HCT116 (cell line): ENCODE results near the gene RIT1. TPM values are rescaled to one million over a fixed set of nuclear protein-coding genes. Genes with fewer than 3 reads are reported as not detected.
"Not testable (repeated sequence)": the region's sequence is repeated elsewhere in the genome, so short reads cannot be mapped to it uniquely, and the experiment has no call there.

Source experiments
- ATAC-seq: fragments of 200-7000 bp; cut with Tn5 transposase; 2 replicates; pipeline ENCODE4 v1.9.1; 2020; ENCODE audit warnings: mild to moderate bottlenecking, moderate library complexity
- BruUV-seq: library from RNA; stranded (reverse); fragments of 400-500 nt; replicated peaks from 2 replicates; lab custom pipeline; 2021; lab: Mats Ljungman, UMichigan
- CTCF ChIA-PET: fragments of 300-600 bp; sonication (Branson Sonifier 250); formaldehyde crosslinking; loops from one replicate; lab custom pipeline; 2021; ENCODE audit warnings: antibody characterized with exemption; lab: Charles Lee
- POLR2A ChIA-PET: fragments of 300-600, 350-600 bp; sonication (Branson Sonifier 250); formaldehyde crosslinking; loops from one replicate; lab custom pipeline; 2021; ENCODE audit warnings: antibody characterized with exemption; lab: Charles Lee
- RAD21 ChIA-PET, 2 experiments: fragments of 300-600 bp; sonication (Branson Sonifier 250); formaldehyde crosslinking; loops; one replicate each; lab custom pipeline; 2023; ENCODE audit warnings: low total read pairs in 2 of 2; ENCODE audit not compliant: uncharacterized antibody in 2 of 2, unreplicated experiment in 2 of 2, low non-redundant PET in 1 of 2; lab: Charles Lee
- DNase-seq: peaks from one replicate; pipeline ENCODE4 v3.0.0-alpha.2; 2010; ENCODE audit warnings: low read depth, low spot score
- H2AFZ ChIP-seq: fragments of 200-600 bp; shearing (Covaris generic), sonication (generic); 2 replicates; pipeline ENCODE4 v1.6.1; 2017; ENCODE audit warnings: low read depth, mixed run types, mixed read lengths, antibody characterized with exemption, low read length; ENCODE audit not compliant: poor library complexity, severe bottlenecking
- H3K27ac ChIP-seq: 2 replicates; pipeline ENCODE4 v1.5.1; 2012; ENCODE audit warnings: low read depth, low read length
- H3K27me3 ChIP-seq: fragments of 200-600 bp; sonication (generic); 2 replicates; pipeline ENCODE4 v1.6.1; 2016; ENCODE audit warnings: mixed run types, low read length, mixed read lengths; ENCODE audit not compliant: insufficient read depth
- H3K36me3 ChIP-seq, 2 experiments: fragments of 200-500 bp in 1 of 2; fragments of 200-600 bp in 1 of 2; sonication (Bioruptor generic) in 1 of 2; sonication (generic) in 1 of 2; 2 replicates each; pipeline versions ENCODE4 v1.5.1 to v1.6.1; 2014 to 2016; ENCODE audit warnings: low read length in 2 of 2, inconsistent platforms in 1 of 2, mixed read lengths in 1 of 2, mixed run types in 1 of 2; ENCODE audit not compliant: insufficient read depth in 2 of 2, control insufficient read depth in 1 of 2
- H3K4me1 ChIP-seq, 2 experiments: fragments of 200-600 bp in 1 of 2; sonication (generic) in 1 of 2; 2 replicates each; pipeline versions ENCODE4 v1.5.1 to v1.6.1; 2012 to 2017; ENCODE audit warnings: low read length in 2 of 2, inconsistent platforms in 1 of 2, mild to moderate bottlenecking in 1 of 2, mixed read lengths in 1 of 2, mixed run types in 1 of 2, moderate library complexity in 1 of 2; ENCODE audit not compliant: insufficient read depth in 2 of 2, control insufficient read depth in 1 of 2
- H3K4me2 ChIP-seq: fragments of 200-600 bp; sonication (generic); 2 replicates; pipeline ENCODE4 v1.6.1; 2017; ENCODE audit warnings: mixed run types, low read length, mixed read lengths
- H3K4me3 ChIP-seq, 2 experiments: fragments of 200-600 bp in 1 of 2; sonication (generic) in 1 of 2; replicated peaks in 1 of 2; 2 replicates each; pipeline ENCODE4 v1.5.1; 2011 to 2016; ENCODE audit warnings: low read length in 2 of 2, control low read depth in 1 of 2, low read depth in 1 of 2, mild to moderate bottlenecking in 1 of 2, mixed read lengths in 1 of 2, mixed run types in 1 of 2
- H3K79me2 ChIP-seq: fragments of 200-600 bp; sonication (generic); 2 replicates; pipeline ENCODE4 v1.6.1; 2017; ENCODE audit warnings: mild to moderate bottlenecking, mixed run types, low read length, moderate library complexity, mixed read lengths; ENCODE audit not compliant: insufficient read depth
- H3K9ac ChIP-seq: fragments of 200-600 bp; sonication (generic); 2 replicates; pipeline ENCODE4 v1.6.1; 2016; ENCODE audit warnings: low read length, mixed read lengths
- H3K9me2 ChIP-seq: fragments of 200-600 bp; sonication (generic), shearing (Covaris generic); 2 replicates; pipeline ENCODE4 v1.6.1; 2017; ENCODE audit warnings: mixed run types, mild to moderate bottlenecking, moderate library complexity; ENCODE audit not compliant: insufficient read depth
- H3K9me3 ChIP-seq, 2 experiments: fragments of 200-500 bp in 1 of 2; fragments of 200-600 bp in 1 of 2; sonication (Bioruptor generic) in 1 of 2; sonication (generic) in 1 of 2; 2 replicates each; pipeline ENCODE4 v1.6.1; 2014 to 2017; ENCODE audit warnings: low read length in 2 of 2, mixed read lengths in 2 of 2, inconsistent platforms in 1 of 2, low read depth in 1 of 2, mild to moderate bottlenecking in 1 of 2, mixed run types in 1 of 2, moderate library complexity in 1 of 2; ENCODE audit not compliant: control insufficient read depth in 1 of 2, insufficient read depth in 1 of 2
- H4K20me1 ChIP-seq: fragments of 200-600 bp; sonication (generic), shearing (Covaris generic); 2 replicates; pipeline ENCODE4 v1.6.1; 2017; ENCODE audit warnings: mixed run types, mild to moderate bottlenecking, moderate library complexity; ENCODE audit not compliant: insufficient read depth
- ATF3 ChIP-seq: IDR thresholded peaks from 2 replicates; pipeline ENCODE4 v1.6.1; 2012
- JUND ChIP-seq: IDR thresholded peaks from 2 replicates; pipeline ENCODE4 v1.6.1; 2012
- MAX ChIP-seq: IDR thresholded peaks from 2 replicates; pipeline ENCODE4 v1.6.1; 2012
- POLR2A ChIP-seq: IDR thresholded peaks from 2 replicates; pipeline ENCODE4 v1.7.0; 2011; ENCODE audit warnings: borderline replicate concordance; ENCODE audit not compliant: insufficient read depth, insufficient read length; ENCODE audit errors: extremely low read depth
- SRF ChIP-seq: IDR thresholded peaks from 2 replicates; pipeline ENCODE4 v1.6.1; 2012; ENCODE audit warnings: low read depth
- TCF7L2 ChIP-seq: IDR thresholded peaks from 2 replicates; pipeline ENCODE4 v1.7.0; 2011; ENCODE audit warnings: borderline replicate concordance, inconsistent platforms; ENCODE audit not compliant: insufficient read depth, insufficient read length; ENCODE audit errors: extremely low read depth
- YY1 ChIP-seq: IDR thresholded peaks from 2 replicates; pipeline ENCODE4 v1.6.1; 2011; ENCODE audit warnings: low read length, low read depth, moderate library complexity, mild to moderate bottlenecking; ENCODE audit not compliant: insufficient replicate concordance; ENCODE audit errors: extremely low read depth
- ZNF274 ChIP-seq: fragments of 200-500 bp; sonication (Bioruptor generic); IDR thresholded peaks from 2 replicates; pipeline ENCODE4 v1.6.1; 2014; ENCODE audit warnings: mild to moderate bottlenecking, low read depth, low read length, inconsistent platforms
- intact Hi-C: fragments of 100-400 bp; cut with micrococcal nuclease; formaldehyde crosslinking; loops from 2 replicates; pipeline ENCODE4 v1.10.0; 2022
- total RNA-seq: library from RNA; stranded (reverse); gene quantifications from one replicate; pipeline ENCODE4 v1.2.1, GENCODE V29; 2021; ENCODE audit not compliant: unreplicated experiment

Gene RIT1
- total RNA-seq, 1 experiment from 2014 or later: 10.2 TPM

- CTCF ChIA-PET: interaction anchor here (2.7 kb wide), 1 partner anchor 136 kb away, joined by 7 read pairs; no protein-coding TSS in a partner anchor
Measured at GRCh38 chr1:155930725-155931124, 19.6 kb upstream of the RIT1 start.

GRCh38 chr1:155929057-155929456 is 17.9 kb upstream of the RIT1 start:
- H3K36me3 ChIP-seq: peaks cover 69 to 89% of the 10 kb centered on the region in 2 experiments
- H3K9ac ChIP-seq: no peak overlapping the region
- no peak overlapping the region for H3K4me3 ChIP-seq
- H3K9me3 ChIP-seq: no peaks in the 10 kb centered on the region
- ChIA-PET POLR2A (no interaction called here), CTCF (no interaction called here), RAD21 (no interaction called here)
- peaks cover 97% of the 10 kb centered on the region for H3K79me2 ChIP-seq
- H3K27ac ChIP-seq: no peak overlapping the region
- no peak overlapping the region for H2AFZ ChIP-seq
- peaks cover 14 to 18% of the 10 kb centered on the region in 2 experiments; a peak in 3 of 4 replicates for H3K4me1 ChIP-seq
- H4K20me1 ChIP-seq: peaks cover 35% of the 10 kb centered on the region; the same call in 1 of the 2 replicates
- intact Hi-C loops: no loop called here
- no peaks in the 10 kb centered on the region for H3K9me2 ChIP-seq
- ATAC-seq (no peak), DNase-seq (no peak)
- no peak for TF ChIP-seq ZNF274
- TF ChIP-seq TCF7L2: no peak
- TF ChIP-seq SRF: no peak
- TF ChIP-seq ATF3: no peak
- TF ChIP-seq JUND: no peak
- TF ChIP-seq POLR2A: no peak
- TF ChIP-seq YY1: no peak
- no peak for TF ChIP-seq MAX
- H3K27me3 ChIP-seq: no peaks in the 10 kb centered on the region
- H3K4me2 ChIP-seq: no peak overlapping the region
- BruUV-seq: no TSS peak

More at GRCh38 chr1:155930725-155931124, 19.6 kb upstream of the RIT1 start:
- peaks cover 60 to 75% of the 10 kb centered on the region in 2 experiments for H3K36me3 ChIP-seq
- ATAC-seq, H3K9ac ChIP-seq, RAD21 ChIA-PET, H3K9me2 ChIP-seq, DNase-seq, BruUV-seq, H3K4me3 ChIP-seq, H3K27ac ChIP-seq, H3K4me2 ChIP-seq, H2AFZ ChIP-seq, H3K9me3 ChIP-seq, H3K27me3 ChIP-seq: not testable (repeated sequence)
- peaks cover 35% of the 10 kb centered on the region; the same call in 1 of the 2 replicates for H4K20me1 ChIP-seq
- H3K79me2 ChIP-seq: peaks cover 85% of the 10 kb centered on the region
- intact Hi-C loops: loop anchor here (2.0 kb wide), 1 partner anchor 14 kb away; no protein-coding TSS in a partner anchor
- POLR2A ChIA-PET: interaction anchor here (0.7 kb wide), 1 partner anchor 80 kb away, joined by 4 read pairs; no protein-coding TSS in a partner anchor
- H3K4me1 ChIP-seq: peaks cover 14 to 25% of the 10 kb centered on the region in 2 experiments; a peak in 3 of 4 replicates
